Right renal cortex interstitium (tissue), 3 donors: ENCODE results near the gene TDRKH. TPM values are rescaled to one million over a fixed set of nuclear protein-coding genes. Genes with fewer than 3 reads are reported as not detected.

Experiments used
- DNase-seq, 3 donors: peaks; one replicate each; pipeline ENCODE4 v3.0.0-alpha.2; 2013; ENCODE audit warnings: low read depth in 3 of 3, low spot score in 2 of 3
- polyA plus RNA-seq, 3 donors: library from polyadenylated mRNA; unstranded; fragments of 120-200 nt; gene quantifications; one replicate each; pipeline ENCODE4 v1.2.1, GENCODE V29; 2013; ENCODE audit not compliant: insufficient read length in 3 of 3

TDRKH gene
- polyA plus RNA-seq, 3 donors: 8.8 to 9.1 (median 9.1) TPM

GRCh38 chr1:151825204-151825603 is 34.9 kb upstream of the TDRKH start:
- no peak for DNase-seq

DNA sequence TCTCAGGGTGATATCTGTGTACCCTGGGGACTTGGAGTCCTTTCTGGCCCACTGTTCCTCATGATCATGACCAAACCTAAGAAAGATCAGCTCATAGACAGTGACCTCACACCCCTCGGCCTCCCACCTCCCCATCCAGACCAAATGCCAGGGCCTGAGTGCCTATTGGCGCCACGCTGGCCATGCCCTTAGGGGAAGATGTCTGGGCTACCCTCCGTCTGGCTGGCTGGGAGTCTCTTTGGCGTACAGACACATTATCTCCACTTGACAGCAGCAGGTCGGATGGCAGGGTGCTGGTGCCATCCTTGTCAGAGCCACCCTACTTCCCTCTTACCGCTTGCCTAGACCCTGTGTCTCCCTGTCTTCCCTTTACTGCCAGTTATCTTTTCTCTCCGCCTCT is 32.9 kb upstream of the TDRKH start:
- no peak for DNase-seq

GRCh38 chr1:151822404-151822803 is 32.1 kb upstream of the TDRKH start:
- DNase-seq: no peak

DNA sequence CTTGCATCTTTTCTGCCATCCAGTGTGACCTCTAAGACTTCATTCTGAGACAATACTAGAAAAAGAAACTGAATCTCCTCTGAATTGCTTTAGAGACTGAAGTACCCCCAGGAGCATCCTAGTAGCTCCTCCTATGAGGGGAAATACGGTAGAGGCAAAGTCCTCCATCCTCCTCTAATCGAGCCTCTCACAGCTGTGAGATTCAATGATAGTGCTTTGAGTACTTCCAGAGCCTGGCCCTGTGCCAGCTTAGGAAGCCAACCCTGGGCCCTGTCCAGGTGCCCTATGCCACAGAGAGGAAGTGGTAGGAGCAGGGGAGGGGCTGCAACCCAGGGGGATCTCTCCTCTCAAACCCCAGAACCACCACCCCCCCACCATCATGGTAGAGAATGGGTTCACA is 30.6 kb upstream of the TDRKH start:
- DNase-seq: no peak

- no peak for DNase-seq
These were observed 29.8 kb upstream of the TDRKH start for GRCh38 chr1:151819976-151820623.

DNA sequence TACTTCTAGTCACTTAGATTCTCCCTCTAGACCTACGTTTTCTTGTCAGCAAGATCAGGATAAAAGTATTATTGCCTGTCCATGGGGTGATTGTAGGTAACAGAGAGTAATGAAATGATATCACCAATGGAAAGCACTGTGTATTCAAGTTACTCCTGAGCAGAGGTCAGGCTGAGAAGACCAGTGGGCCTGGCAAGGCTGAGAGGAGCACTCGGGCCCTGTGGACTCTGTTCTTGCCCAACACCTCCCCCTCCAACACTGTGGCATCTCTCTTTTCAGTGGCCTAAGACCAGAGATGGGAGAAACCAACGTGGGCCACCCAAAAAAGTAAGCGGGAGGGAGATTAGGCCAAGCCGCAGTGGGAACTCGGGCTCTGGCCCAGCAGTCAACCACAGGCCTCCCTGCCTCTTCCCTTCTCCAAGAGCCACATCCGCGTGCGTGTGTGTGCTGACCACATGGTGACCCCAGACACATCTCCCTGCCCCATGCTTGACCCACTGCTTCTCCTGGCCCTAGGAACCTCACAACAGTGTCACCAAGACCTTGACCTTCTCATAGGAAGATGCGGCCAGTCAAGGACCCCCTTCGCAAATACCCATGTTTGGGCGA is 29.0 kb upstream of the TDRKH start:
- DNase-seq: no peak

- DNase-seq: no peak
These were observed 27.0 kb upstream of the TDRKH start for GRCh38 chr1:151817353-151817730.

GRCh38 chr1:151816548-151817352 is 26.4 kb upstream of the TDRKH start:
- DNase-seq: no peak

DNA sequence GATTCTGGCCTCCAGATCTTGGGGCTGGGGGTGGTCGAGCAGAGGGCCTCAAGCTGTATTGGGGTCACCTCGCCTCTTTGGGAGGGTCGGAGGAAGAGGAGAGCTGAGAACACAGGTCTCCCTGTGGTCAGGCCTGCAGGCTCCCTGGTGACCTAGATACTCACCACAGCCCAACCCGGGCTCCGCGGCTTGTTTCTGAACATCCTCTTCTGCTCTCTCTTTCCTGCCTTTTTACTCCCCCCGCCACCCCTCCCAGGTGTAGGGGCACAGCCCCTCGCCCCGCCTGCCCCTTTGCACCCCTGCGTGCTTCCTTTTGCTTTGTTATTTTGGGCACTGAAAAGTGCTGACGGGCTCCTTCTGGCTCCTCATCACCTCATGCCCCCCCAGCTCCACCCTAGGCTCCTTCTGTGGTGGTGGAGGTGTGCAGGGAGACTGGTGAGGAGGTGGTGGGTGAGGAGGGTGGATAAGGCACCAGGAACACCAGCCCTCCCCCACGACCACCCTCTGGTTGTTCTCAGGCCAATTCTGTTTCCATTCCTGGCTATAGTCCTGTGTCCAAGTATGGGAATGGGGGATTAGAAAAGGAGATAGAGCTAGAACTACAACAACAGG is 25.5 kb upstream of the TDRKH start:
- no peak for DNase-seq

GRCh38 chr1:151814971-151815545 is 24.8 kb upstream of the TDRKH start:
- DNase-seq: no peak

DNA sequence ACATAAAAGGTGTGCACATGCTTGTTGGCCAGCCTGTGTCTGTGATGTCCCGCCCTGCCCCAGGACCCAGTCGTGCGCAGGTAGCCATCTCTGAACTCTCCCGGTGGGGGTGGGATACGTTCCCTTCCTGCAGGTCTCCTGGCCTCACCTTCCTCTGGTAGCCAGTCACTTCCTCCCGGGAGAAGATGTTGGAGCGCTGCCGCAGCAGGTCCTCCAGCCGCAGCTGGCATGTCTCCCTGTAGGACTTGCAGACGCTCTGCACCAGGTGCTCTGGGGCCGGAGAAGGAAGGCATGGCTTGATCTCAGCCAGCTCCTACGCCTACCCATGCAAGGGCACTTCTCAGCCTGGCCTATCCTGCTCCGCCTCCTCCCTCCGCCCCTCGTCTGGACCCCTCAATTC is 24.1 kb upstream of the TDRKH start:
- DNase-seq: no peak

DNA sequence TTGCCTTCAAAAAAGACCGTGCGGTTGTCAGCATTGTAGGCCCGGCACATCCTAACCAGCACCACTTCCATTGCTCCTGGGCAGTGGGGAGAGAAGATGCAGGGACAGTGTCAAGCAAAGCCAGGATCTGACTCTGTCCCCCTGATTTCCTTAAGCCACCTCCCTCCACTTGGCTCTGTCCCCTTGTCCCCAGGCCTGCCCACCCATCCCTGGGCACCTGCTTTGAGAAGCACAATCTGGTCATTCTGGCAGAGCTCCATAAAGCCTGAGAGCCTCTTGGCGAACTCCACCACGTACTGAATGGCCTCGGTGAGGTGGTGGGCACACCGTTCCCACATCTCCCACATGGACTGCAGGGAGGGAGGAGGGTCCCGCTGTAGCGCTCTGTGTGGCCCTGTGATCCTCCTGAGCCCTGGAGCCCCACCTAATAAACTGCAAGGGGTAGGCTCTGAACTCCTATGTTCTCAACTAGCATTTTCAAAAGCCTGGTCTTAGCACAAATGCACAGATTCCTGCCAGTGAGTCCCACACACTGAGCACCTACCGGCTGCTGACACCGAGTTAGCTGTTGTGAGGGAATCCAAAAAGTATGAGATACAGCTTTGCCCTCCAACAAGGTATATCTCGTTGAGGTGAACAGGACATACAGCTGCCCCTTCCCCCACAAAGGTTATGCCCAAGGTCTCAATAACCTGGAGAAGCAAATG is 23.1 kb upstream of the TDRKH start:
- no peak for DNase-seq

- no peak for DNase-seq
These were observed 20.9 kb upstream of the TDRKH start for GRCh38 chr1:151811181-151811580.

DNA sequence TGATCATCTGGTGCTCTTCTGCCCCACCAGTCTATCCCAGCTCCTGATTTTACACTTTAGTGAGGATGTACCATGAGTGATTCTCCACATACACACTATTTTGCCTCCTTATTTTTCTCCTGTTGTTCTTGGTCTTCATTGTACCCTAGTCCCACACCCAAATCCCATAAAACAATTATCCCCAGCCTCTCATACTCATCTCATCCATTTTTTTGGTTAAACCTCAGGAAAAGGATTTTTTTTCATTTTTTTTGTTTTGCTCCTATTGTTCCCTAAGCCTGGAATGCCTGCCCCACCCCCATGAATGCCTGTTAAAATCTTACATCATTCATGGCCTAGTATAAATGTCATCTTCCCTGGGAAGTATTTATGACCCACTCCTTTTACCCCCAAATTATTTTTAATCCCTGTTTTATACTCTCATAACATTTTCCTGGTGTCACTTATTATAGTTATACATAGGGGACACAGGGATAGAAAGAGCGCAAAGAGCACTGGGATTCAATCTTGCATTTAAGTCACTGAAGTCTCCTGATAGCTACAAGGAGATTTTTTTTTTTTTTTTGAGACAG is 19.8 kb upstream of the TDRKH start:
- DNase-seq: no peak

- DNase-seq: no peak
These were observed 19.1 kb upstream of the TDRKH start for GRCh38 chr1:151809290-151809984.

DNA sequence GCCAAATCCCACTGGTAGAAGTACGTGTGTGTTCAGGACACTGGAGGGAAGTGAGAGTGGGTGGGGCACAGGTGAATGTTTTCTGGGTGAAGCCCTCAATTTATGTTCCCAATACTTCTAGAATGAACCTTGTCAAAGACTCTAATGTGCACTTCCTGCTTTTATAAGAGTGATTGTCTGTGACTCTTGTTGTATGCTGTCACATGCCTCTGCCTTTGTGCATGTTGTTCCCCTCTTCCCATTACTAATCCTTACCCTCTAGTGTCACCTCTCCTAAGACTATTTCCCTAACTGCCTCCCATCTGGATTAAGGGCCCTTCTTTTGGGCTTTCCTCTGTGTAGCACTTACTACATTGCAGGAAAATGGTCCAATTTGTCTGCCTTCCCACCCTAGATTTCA is 17.5 kb upstream of the TDRKH start:
- DNase-seq: no peak

- DNase-seq: no peak
These were observed 16.8 kb upstream of the TDRKH start for GRCh38 chr1:151807131-151807530.

DNA sequence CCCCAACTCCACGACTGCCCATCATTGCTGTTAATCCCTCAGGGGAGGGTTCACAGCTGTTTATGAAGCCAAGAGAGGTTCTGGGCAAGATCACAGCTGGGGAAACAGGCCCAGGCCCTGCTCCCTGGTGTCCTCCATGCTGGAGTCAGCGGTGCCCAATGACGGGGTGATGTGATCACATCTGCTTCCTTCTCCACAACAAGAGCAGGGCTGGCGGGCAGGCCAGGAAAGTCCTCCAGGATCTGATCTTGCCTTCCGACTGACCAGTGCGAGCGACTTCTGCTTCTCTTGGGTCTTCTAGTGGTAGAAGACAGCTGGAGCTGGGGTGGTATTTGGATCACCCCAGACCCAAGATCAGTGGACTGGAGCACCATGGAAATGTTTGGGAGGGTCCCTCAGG is 15.9 kb upstream of the TDRKH start:
- no peak for DNase-seq

GRCh38 chr1:151805066-151805820 is 14.9 kb upstream of the TDRKH start, which contains the start of gene LINGO4:
TSS of gene LINGO4 (minus strand) at chr1:151805419. CDS start at chr1:151802704, 2,715 bp downstream.
- DNase-seq: no peak
